HCT116 (cell line): ENCODE data around the gene TPD52L1. TPM values are rescaled to one million over a fixed set of nuclear protein-coding genes. Genes with fewer than 3 reads are reported as not detected.

Experiments
- ATAC-seq: fragments of 200-7000 bp; cut with Tn5 transposase; 2 replicates; pipeline ENCODE4 v1.9.1; 2020; ENCODE audit warnings: mild to moderate bottlenecking, moderate library complexity
- BruUV-seq: library from RNA; stranded (reverse); fragments of 400-500 nt; replicated peaks from 2 replicates; lab custom pipeline; 2021; lab: Mats Ljungman, UMichigan
- CTCF ChIA-PET: fragments of 300-600 bp; sonication (Branson Sonifier 250); formaldehyde crosslinking; loops from one replicate; lab custom pipeline; 2021; ENCODE audit warnings: antibody characterized with exemption; lab: Charles Lee
- POLR2A ChIA-PET: fragments of 300-600, 350-600 bp; sonication (Branson Sonifier 250); formaldehyde crosslinking; loops from one replicate; lab custom pipeline; 2021; ENCODE audit warnings: antibody characterized with exemption; lab: Charles Lee
- RAD21 ChIA-PET, 2 experiments: fragments of 300-600 bp; sonication (Branson Sonifier 250); formaldehyde crosslinking; loops; one replicate each; lab custom pipeline; 2023; ENCODE audit warnings: low total read pairs in 2 of 2; ENCODE audit not compliant: uncharacterized antibody in 2 of 2, unreplicated experiment in 2 of 2, low non-redundant PET in 1 of 2; lab: Charles Lee
- DNase-seq: peaks from one replicate; pipeline ENCODE4 v3.0.0-alpha.2; 2010; ENCODE audit warnings: low read depth, low spot score
- H2AFZ ChIP-seq: fragments of 200-600 bp; shearing (Covaris generic), sonication (generic); 2 replicates; pipeline ENCODE4 v1.6.1; 2017; ENCODE audit warnings: low read depth, mixed run types, mixed read lengths, antibody characterized with exemption, low read length; ENCODE audit not compliant: poor library complexity, severe bottlenecking
- H3K27ac ChIP-seq: 2 replicates; pipeline ENCODE4 v1.5.1; 2012; ENCODE audit warnings: low read depth, low read length
- H3K27me3 ChIP-seq: fragments of 200-600 bp; sonication (generic); 2 replicates; pipeline ENCODE4 v1.6.1; 2016; ENCODE audit warnings: mixed run types, low read length, mixed read lengths; ENCODE audit not compliant: insufficient read depth
- H3K36me3 ChIP-seq, 2 experiments: fragments of 200-500 bp in 1 of 2; fragments of 200-600 bp in 1 of 2; sonication (Bioruptor generic) in 1 of 2; sonication (generic) in 1 of 2; 2 replicates each; pipeline versions ENCODE4 v1.5.1 to v1.6.1; 2014 to 2016; ENCODE audit warnings: low read length in 2 of 2, inconsistent platforms in 1 of 2, mixed read lengths in 1 of 2, mixed run types in 1 of 2; ENCODE audit not compliant: insufficient read depth in 2 of 2, control insufficient read depth in 1 of 2
- H3K4me1 ChIP-seq, 2 experiments: fragments of 200-600 bp in 1 of 2; sonication (generic) in 1 of 2; 2 replicates each; pipeline versions ENCODE4 v1.5.1 to v1.6.1; 2012 to 2017; ENCODE audit warnings: low read length in 2 of 2, inconsistent platforms in 1 of 2, mild to moderate bottlenecking in 1 of 2, mixed read lengths in 1 of 2, mixed run types in 1 of 2, moderate library complexity in 1 of 2; ENCODE audit not compliant: insufficient read depth in 2 of 2, control insufficient read depth in 1 of 2
- H3K4me2 ChIP-seq: fragments of 200-600 bp; sonication (generic); 2 replicates; pipeline ENCODE4 v1.6.1; 2017; ENCODE audit warnings: mixed run types, low read length, mixed read lengths
- H3K4me3 ChIP-seq, 2 experiments: fragments of 200-600 bp in 1 of 2; sonication (generic) in 1 of 2; replicated peaks in 1 of 2; 2 replicates each; pipeline ENCODE4 v1.5.1; 2011 to 2016; ENCODE audit warnings: low read length in 2 of 2, control low read depth in 1 of 2, low read depth in 1 of 2, mild to moderate bottlenecking in 1 of 2, mixed read lengths in 1 of 2, mixed run types in 1 of 2
- H3K79me2 ChIP-seq: fragments of 200-600 bp; sonication (generic); 2 replicates; pipeline ENCODE4 v1.6.1; 2017; ENCODE audit warnings: mild to moderate bottlenecking, mixed run types, low read length, moderate library complexity, mixed read lengths; ENCODE audit not compliant: insufficient read depth
- H3K9ac ChIP-seq: fragments of 200-600 bp; sonication (generic); 2 replicates; pipeline ENCODE4 v1.6.1; 2016; ENCODE audit warnings: low read length, mixed read lengths
- H3K9me2 ChIP-seq: fragments of 200-600 bp; sonication (generic), shearing (Covaris generic); 2 replicates; pipeline ENCODE4 v1.6.1; 2017; ENCODE audit warnings: mixed run types, mild to moderate bottlenecking, moderate library complexity; ENCODE audit not compliant: insufficient read depth
- H3K9me3 ChIP-seq, 2 experiments: fragments of 200-500 bp in 1 of 2; fragments of 200-600 bp in 1 of 2; sonication (Bioruptor generic) in 1 of 2; sonication (generic) in 1 of 2; 2 replicates each; pipeline ENCODE4 v1.6.1; 2014 to 2017; ENCODE audit warnings: low read length in 2 of 2, mixed read lengths in 2 of 2, inconsistent platforms in 1 of 2, low read depth in 1 of 2, mild to moderate bottlenecking in 1 of 2, mixed run types in 1 of 2, moderate library complexity in 1 of 2; ENCODE audit not compliant: control insufficient read depth in 1 of 2, insufficient read depth in 1 of 2
- H4K20me1 ChIP-seq: fragments of 200-600 bp; sonication (generic), shearing (Covaris generic); 2 replicates; pipeline ENCODE4 v1.6.1; 2017; ENCODE audit warnings: mixed run types, mild to moderate bottlenecking, moderate library complexity; ENCODE audit not compliant: insufficient read depth
- REST ChIP-seq: IDR thresholded peaks from 2 replicates; pipeline ENCODE4 v1.6.1; 2012; ENCODE audit warnings: low read depth
- SP1 ChIP-seq: IDR thresholded peaks from 2 replicates; pipeline ENCODE4 v1.6.1; 2012; ENCODE audit warnings: low read depth
- intact Hi-C: fragments of 100-400 bp; cut with micrococcal nuclease; formaldehyde crosslinking; loops from 2 replicates; pipeline ENCODE4 v1.10.0; 2022
- total RNA-seq: library from RNA; stranded (reverse); gene quantifications from one replicate; pipeline ENCODE4 v1.2.1, GENCODE V29; 2021; ENCODE audit not compliant: unreplicated experiment
- TF ChIP-seq, protein P1 (sequence below): IDR thresholded peaks from 2 replicates; pipeline ENCODE4 v1.6.1; 2012

TPD52L1 gene
- total RNA-seq, 1 experiment from 2014 or later = 64.1 TPM

DNA sequence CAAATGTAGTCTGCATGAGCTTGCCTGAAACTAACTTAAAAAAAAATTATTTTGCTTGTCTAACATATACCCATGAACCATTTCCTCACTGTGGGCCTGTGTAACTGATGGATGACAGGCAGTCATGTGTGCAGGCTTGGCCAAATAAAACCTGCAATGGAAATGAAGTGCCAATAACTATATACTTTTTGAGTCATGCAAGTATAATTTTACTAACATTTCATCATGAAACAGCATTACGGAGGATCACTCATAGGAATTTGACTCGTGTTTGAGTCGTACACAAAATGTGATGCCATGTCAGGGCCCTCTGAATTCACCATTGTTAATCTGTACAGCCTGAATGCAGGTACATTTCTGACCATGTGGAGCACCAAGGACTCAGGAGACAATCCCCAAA, 101.6 kb downstream of the TPD52L1 start:
- no peak for ATAC-seq
- ChIA-PET CTCF (no interaction called here), POLR2A (no interaction called here)

DNA sequence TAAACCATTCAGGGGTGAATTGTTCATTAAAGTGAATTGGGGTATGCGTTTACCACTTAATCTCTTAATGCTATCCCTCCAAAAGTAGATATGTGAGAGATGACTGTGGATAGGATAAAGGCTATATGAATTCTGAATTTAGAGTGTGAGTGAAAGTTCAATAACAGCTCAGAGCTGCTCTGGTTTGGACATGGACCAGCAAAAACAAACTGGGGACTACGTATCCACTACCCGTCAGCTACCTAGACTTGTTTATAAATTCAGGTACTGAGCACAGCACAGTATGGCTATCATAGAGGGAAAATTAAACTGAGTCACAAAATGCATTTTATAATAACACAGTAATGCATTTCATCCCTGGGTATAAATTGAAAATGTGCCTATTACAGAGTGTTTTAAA, 103.8 kb downstream of the TPD52L1 start:
- Histone ChIP-seq H3K9me3 (no peaks in the 10 kb centered on the region), H3K4me2 (no peak overlapping the region), H3K79me2 (no peaks in the 10 kb centered on the region), H3K27ac (no peak overlapping the region), H3K9ac (no peak overlapping the region), H4K20me1 (no peaks in the 10 kb centered on the region), H2AFZ (no peak overlapping the region), H3K9me2 (no peaks in the 10 kb centered on the region), H3K4me1 (no peaks in the 10 kb centered on the region), H3K36me3 (no peaks in the 10 kb centered on the region), H3K27me3 (no peaks in the 10 kb centered on the region), H3K4me3 (no peak overlapping the region)
- CTCF ChIA-PET = no interaction called here
- DNase-seq (no peak), ATAC-seq (no peak)
- no TSS peak for BruUV-seq
- RAD21 ChIA-PET = no interaction called here
- TF ChIP-seq REST (no peak), SP1 (no peak)
- POLR2A ChIA-PET = no interaction called here
- intact Hi-C loops = no loop called here

More for the DNA sequence above, 101.6 kb downstream of the TPD52L1 start:
- H3K4me2 ChIP-seq = no peak overlapping the region
- no peak overlapping the region for H3K4me3 ChIP-seq
- intact Hi-C loops = no loop called here
- H3K9me2 ChIP-seq = no peaks in the 10 kb centered on the region
- no peaks in the 10 kb centered on the region for H3K79me2 ChIP-seq
- H2AFZ ChIP-seq = no peak overlapping the region
- no peak for DNase-seq
- RAD21 ChIA-PET = no interaction called here
- H3K9me3 ChIP-seq = no peaks in the 10 kb centered on the region
- H3K9ac ChIP-seq = no peak overlapping the region
- no peaks in the 10 kb centered on the region for H4K20me1 ChIP-seq
- H3K27ac ChIP-seq = no peak overlapping the region
- TF ChIP-seq, protein P1, sequence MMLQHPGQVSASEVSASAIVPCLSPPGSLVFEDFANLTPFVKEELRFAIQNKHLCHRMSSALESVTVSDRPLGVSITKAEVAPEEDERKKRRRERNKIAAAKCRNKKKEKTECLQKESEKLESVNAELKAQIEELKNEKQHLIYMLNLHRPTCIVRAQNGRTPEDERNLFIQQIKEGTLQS = no peak
- TF ChIP-seq, all 23 proteins: peak for 0
- H3K36me3 ChIP-seq = no peaks in the 10 kb centered on the region
- H3K4me1 ChIP-seq = no peaks in the 10 kb centered on the region
- no TSS peak for BruUV-seq
- H3K27me3 ChIP-seq = no peaks in the 10 kb centered on the region
